PC-9 (cell line): Measurements from ENCODE around the gene ZC3HAV1. TPM values are rescaled to one million over a fixed set of nuclear protein-coding genes. Genes with fewer than 3 reads are reported as not detected.
"Not testable (repeated sequence)": the region's sequence is repeated elsewhere in the genome, so short reads cannot be mapped to it uniquely, and the experiment has no call there.

Experiments used
- BruUV-seq: library from RNA; stranded (reverse); fragments of 400-500 nt; replicated peaks from 2 replicates; lab custom pipeline; 2021; lab: Mats Ljungman, UMichigan
- CTCF ChIA-PET: fragments of 300-600 bp; sonication (Branson Sonifier 250); formaldehyde crosslinking; loops from one replicate; lab custom pipeline; 2022; ENCODE audit warnings: antibody characterized with exemption; lab: Charles Lee
- POLR2A ChIA-PET: fragments of 300-600 bp; sonication (Branson Sonifier 250); formaldehyde crosslinking; loops from one replicate; lab custom pipeline; 2022; ENCODE audit warnings: antibody characterized with exemption; ENCODE audit not compliant: unreplicated experiment; lab: Charles Lee
- DNase-seq, 2 experiments: peaks; one replicate each; pipeline versions ENCODE4 v3.0.0 to v3.0.0-alpha.2; 2015 to 2022; ENCODE audit warnings: mixed read lengths in 1 of 2
- H2AFZ ChIP-seq: fragments of 200-600 bp; sonication (generic); 2 replicates; pipeline ENCODE4 v1.8.1; 2017; ENCODE audit warnings: antibody characterized with exemption
- H3F3A ChIP-seq: fragments of 200-600 bp; sonication (generic); 2 replicates; pipeline ENCODE4 v1.8.1; 2017; ENCODE audit warnings: antibody characterized with exemption, mild to moderate bottlenecking, low read depth; ENCODE audit not compliant: insufficient read depth
- H3K27ac ChIP-seq: fragments of 200-600 bp; sonication (generic); 2 replicates; pipeline ENCODE4 v1.6.1; 2016; ENCODE audit warnings: mixed run types
- H3K27me3 ChIP-seq: fragments of 200-600 bp; sonication (generic); 2 replicates; pipeline ENCODE4 v1.6.1; 2016; ENCODE audit warnings: low read depth, mixed run types; ENCODE audit not compliant: insufficient read depth
- H3K36me3 ChIP-seq: fragments of 200-600 bp; sonication (generic); 2 replicates; pipeline ENCODE4 v1.6.1; 2016; ENCODE audit warnings: low read depth, mixed run types
- H3K4me1 ChIP-seq: fragments of 200-600 bp; sonication (generic); replicated peaks from 2 replicates; pipeline ENCODE4 v1.6.1; 2016; ENCODE audit warnings: mixed run types; ENCODE audit not compliant: insufficient read depth
- H3K4me2 ChIP-seq: fragments of 200-600 bp; sonication (generic); 2 replicates; pipeline ENCODE4 v1.6.1; 2017; ENCODE audit warnings: mixed run types
- H3K4me3 ChIP-seq: fragments of 200-600 bp; sonication (generic); 2 replicates; pipeline ENCODE4 v1.6.1; 2016; ENCODE audit warnings: mixed run types
- H3K79me2 ChIP-seq: fragments of 200-600 bp; sonication (generic); 2 replicates; pipeline ENCODE4 v1.6.1; 2017; ENCODE audit warnings: low read depth, mixed run types
- H3K9me2 ChIP-seq: fragments of 200-600 bp; sonication (generic); 2 replicates; pipeline ENCODE4 v1.8.1; 2017; ENCODE audit warnings: mild to moderate bottlenecking; ENCODE audit not compliant: insufficient read depth
- H3K9me3 ChIP-seq: fragments of 200-600 bp; sonication (generic); 2 replicates; pipeline ENCODE4 v1.8.1; 2016; ENCODE audit warnings: low read depth; ENCODE audit not compliant: insufficient read depth
- H4K20me1 ChIP-seq: fragments of 200-600 bp; sonication (generic); 2 replicates; pipeline ENCODE4 v1.8.1; 2017; ENCODE audit not compliant: insufficient read depth
- EZH2 ChIP-seq: fragments of 200-600 bp; sonication (generic); IDR thresholded peaks from 2 replicates; pipeline ENCODE4 v1.8.0; 2017; ENCODE audit warnings: antibody characterized with exemption, low read depth
- intact Hi-C: fragments of 100-400 bp; cut with micrococcal nuclease; formaldehyde crosslinking; loops from one replicate; pipeline ENCODE4 v1.10.0; 2022; ENCODE audit not compliant: unreplicated experiment
- total RNA-seq: library from RNA; stranded (reverse); gene quantifications from 2 replicates; pipeline ENCODE4 v1.2.3, GENCODE V29; 2021
- TF ChIP-seq, protein P1 (sequence below): fragments of 200-600 bp; sonication (generic); conservative IDR thresholded peaks from 2 replicates; pipeline ENCODE4 v1.6.1; 2017; ENCODE audit warnings: mixed run types, antibody characterized with exemption, mild to moderate bottlenecking, moderate library complexity

Gene ZC3HAV1
- total RNA-seq, 1 experiment from 2014 or later, result 36.7 TPM

DNA sequence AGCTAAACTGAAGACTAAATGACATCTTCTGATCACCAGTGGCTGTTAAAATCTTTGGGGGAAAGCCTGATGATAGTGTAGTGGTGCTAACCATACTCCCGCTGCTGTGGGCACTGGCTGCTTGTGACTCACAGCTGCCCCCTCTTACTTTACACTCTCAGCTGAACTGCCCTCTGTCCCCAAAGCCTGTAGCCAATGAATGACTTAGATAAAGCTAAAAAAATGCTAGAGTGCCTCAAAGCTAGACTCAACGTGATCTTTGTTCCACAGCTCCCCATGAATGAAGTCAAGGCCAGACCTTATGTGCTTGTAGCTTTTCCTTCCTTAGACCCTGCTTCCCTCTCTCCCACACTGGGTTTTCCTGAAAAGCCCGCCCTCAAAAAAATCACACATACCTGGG is 80.2 kb downstream of the ZC3HAV1 start:
- Histone ChIP-seq H3K4me1 (peaks cover 9% of the 10 kb centered on the region), H3K79me2 (peaks cover 28% of the 10 kb centered on the region), H4K20me1 (peaks cover 9% of the 10 kb centered on the region), H3K4me2 (no peak overlapping the region), H3K27me3 (no peaks in the 10 kb centered on the region), H3K9me2 (no peaks in the 10 kb centered on the region), H3F3A (peaks cover 14% of the 10 kb centered on the region; the same call in 1 of the 2 replicates), H3K9me3 (no peaks in the 10 kb centered on the region), H2AFZ (no peak overlapping the region), H3K36me3 (peaks cover 67% of the 10 kb centered on the region), H3K4me3 (no peak overlapping the region), H3K27ac (no peak overlapping the region)
- BruUV-seq, result no TSS peak
- ChIA-PET POLR2A (interaction anchor here (0.6 kb wide), 2 partner anchors 76 to 226 kb away, joined by 6 to 8 read pairs; no protein-coding TSS in a partner anchor), CTCF (no interaction called here)
- intact Hi-C loops, result no loop called here
- no peak for DNase-seq
- TF ChIP-seq, protein P1, sequence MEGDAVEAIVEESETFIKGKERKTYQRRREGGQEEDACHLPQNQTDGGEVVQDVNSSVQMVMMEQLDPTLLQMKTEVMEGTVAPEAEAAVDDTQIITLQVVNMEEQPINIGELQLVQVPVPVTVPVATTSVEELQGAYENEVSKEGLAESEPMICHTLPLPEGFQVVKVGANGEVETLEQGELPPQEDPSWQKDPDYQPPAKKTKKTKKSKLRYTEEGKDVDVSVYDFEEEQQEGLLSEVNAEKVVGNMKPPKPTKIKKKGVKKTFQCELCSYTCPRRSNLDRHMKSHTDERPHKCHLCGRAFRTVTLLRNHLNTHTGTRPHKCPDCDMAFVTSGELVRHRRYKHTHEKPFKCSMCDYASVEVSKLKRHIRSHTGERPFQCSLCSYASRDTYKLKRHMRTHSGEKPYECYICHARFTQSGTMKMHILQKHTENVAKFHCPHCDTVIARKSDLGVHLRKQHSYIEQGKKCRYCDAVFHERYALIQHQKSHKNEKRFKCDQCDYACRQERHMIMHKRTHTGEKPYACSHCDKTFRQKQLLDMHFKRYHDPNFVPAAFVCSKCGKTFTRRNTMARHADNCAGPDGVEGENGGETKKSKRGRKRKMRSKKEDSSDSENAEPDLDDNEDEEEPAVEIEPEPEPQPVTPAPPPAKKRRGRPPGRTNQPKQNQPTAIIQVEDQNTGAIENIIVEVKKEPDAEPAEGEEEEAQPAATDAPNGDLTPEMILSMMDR, result no peak
- no peak for TF ChIP-seq EZH2

DNA sequence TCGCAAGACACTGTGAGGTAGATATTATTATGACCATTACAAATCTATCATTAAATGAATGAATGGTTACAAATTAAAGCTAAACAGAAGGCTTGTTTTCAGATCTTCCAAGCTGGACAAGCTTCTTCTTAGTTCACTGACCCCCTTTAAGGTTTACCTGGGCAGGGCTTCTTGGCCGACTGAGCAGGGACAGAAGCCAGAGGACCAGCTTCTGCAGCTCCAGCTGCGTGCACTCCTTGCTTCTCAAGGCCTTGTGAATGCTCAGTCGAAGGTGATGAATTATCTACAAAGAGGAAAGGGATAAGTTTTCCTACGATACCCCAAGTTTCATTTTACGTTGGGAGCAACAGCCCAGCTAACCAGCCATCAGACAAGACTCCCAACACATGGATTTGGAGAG is 83.0 kb downstream of the ZC3HAV1 start:
- H3K4me2 ChIP-seq, result no peak overlapping the region
- H3K4me1 ChIP-seq, result no peaks in the 10 kb centered on the region
- peaks cover 7% of the 10 kb centered on the region; the same call in 1 of the 2 replicates for H3K79me2 ChIP-seq
- no peak for DNase-seq
- no peaks in the 10 kb centered on the region; the same call in 1 of the 2 replicates for H4K20me1 ChIP-seq
- peaks cover 53% of the 10 kb centered on the region for H3K36me3 ChIP-seq
- H3K4me3 ChIP-seq, result no peak overlapping the region
- H3K9me3 ChIP-seq, result no peaks in the 10 kb centered on the region
- no TSS peak for BruUV-seq
- no peak overlapping the region for H2AFZ ChIP-seq
- H3K27me3 ChIP-seq, result no peaks in the 10 kb centered on the region
- TF ChIP-seq EZH2, result no peak
- TF ChIP-seq, protein P1, result no peak
- H3K9me2 ChIP-seq, result no peaks in the 10 kb centered on the region
- POLR2A ChIA-PET, result no interaction called here
- no peak overlapping the region for H3K27ac ChIP-seq
- peaks cover 20% of the 10 kb centered on the region; the same call in 1 of the 2 replicates for H3F3A ChIP-seq
- CTCF ChIA-PET, result interaction anchor here (0.6 kb wide), 1 partner anchor 49 kb away, joined by 5 read pairs; no protein-coding TSS in a partner anchor
- intact Hi-C loops, result no loop called here

DNA sequence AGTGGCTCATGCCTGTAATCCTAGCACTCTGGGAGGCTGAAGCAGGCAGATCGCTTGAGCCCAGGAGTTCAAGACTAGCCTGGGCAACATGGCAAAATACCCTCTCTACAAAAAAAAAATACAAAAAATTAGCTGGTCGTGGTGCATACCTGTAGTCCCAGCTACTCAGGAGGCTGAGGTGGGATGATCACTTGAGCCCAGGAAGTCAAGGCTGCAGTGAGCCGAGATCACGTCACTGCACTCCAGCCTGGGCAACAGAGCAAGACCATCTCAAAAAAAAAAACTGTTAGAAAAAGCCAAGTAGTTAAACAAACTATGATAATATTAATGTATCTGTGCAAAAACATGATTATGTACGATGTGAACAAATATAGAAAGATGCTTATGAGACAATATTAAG is 83.7 kb downstream of the ZC3HAV1 start:
- H3K9me2 ChIP-seq, H3K9me3 ChIP-seq, H4K20me1 ChIP-seq, H3K4me1 ChIP-seq, H3K27me3 ChIP-seq, H3K27ac ChIP-seq, H3K4me2 ChIP-seq, H3K79me2 ChIP-seq, BruUV-seq, intact Hi-C loops, H2AFZ ChIP-seq, H3K4me3 ChIP-seq, DNase-seq: not testable (repeated sequence)
- CTCF ChIA-PET, result interaction anchor here (0.6 kb wide), 1 partner anchor 50 kb away, joined by 5 read pairs; no protein-coding TSS in a partner anchor
- POLR2A ChIA-PET, result interaction anchor here (0.6 kb wide), 1 partner anchor 905 kb away, joined by 5 read pairs; no protein-coding TSS in a partner anchor
- H3F3A ChIP-seq, result peaks cover 21% of the 10 kb centered on the region; the same call in 1 of the 2 replicates
- peaks cover 46% of the 10 kb centered on the region for H3K36me3 ChIP-seq
